Hematopoietic multipotent progenitor cell (in vitro differentiated cells): Measurements from ENCODE around the gene ERBB2. TPM values are rescaled to one million over a fixed set of nuclear protein-coding genes. Genes with fewer than 3 reads are reported as not detected.
"Not testable (repeated sequence)": the region's sequence is repeated elsewhere in the genome, so short reads cannot be mapped to it uniquely, and the experiment has no call there.

Experiments used
- DNase-seq, 3 donors: peaks; one replicate each; pipeline ENCODE4 v3.0.0-alpha.2; 2011 to 2015; ENCODE audit warnings: low read depth in 2 of 3, low spot score in 2 of 3
- total RNA-seq: library from RNA; depleted of rRNA; stranded (reverse); fragments of >200 nt; gene quantifications from one replicate; pipeline ENCODE4 v1.2.3, GENCODE V29; 2012

ERBB2 gene
- total RNA-seq, 1 donor, result 7.5 TPM

- no peak for DNase-seq
Measured at GRCh38 chr17:39719563-39720355, 19.9 kb downstream of the ERBB2 start.

- DNase-seq, result no peak
Measured at GRCh38 chr17:39722104-39722503, 22.2 kb downstream of the ERBB2 start.

GRCh38 chr17:39722965-39723848 is 23.3 kb downstream of the ERBB2 start:
- DNase-seq, result no peak

DNA sequence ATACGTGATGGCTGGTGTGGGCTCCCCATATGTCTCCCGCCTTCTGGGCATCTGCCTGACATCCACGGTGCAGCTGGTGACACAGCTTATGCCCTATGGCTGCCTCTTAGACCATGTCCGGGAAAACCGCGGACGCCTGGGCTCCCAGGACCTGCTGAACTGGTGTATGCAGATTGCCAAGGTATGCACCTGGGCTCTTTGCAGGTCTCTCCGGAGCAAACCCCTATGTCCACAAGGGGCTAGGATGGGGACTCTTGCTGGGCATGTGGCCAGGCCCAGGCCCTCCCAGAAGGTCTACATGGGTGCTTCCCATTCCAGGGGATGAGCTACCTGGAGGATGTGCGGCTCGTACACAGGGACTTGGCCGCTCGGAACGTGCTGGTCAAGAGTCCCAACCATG is 24.9 kb downstream of the ERBB2 start:
- no peak for DNase-seq

DNA sequence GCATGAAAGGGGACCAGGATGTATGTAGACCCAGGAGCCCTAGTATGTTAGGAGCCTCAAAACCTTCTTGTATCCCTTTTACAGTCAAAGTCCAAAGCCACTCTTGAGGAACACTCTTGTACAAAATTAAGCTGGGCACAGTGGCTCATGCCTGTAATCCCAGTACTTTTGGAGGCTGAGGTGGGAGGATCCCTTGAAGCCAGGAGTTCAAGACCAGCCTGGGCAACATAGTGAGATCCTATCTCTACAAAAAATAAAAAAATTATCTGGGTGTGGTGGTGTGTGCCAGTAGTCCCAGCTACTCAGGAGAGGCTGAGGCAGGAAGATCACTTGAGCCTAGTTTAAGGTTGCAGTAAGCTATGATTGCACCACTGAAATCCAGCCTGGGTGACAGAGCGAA is 26.1 kb downstream of the ERBB2 start:
- not testable (repeated sequence) for DNase-seq

DNA sequence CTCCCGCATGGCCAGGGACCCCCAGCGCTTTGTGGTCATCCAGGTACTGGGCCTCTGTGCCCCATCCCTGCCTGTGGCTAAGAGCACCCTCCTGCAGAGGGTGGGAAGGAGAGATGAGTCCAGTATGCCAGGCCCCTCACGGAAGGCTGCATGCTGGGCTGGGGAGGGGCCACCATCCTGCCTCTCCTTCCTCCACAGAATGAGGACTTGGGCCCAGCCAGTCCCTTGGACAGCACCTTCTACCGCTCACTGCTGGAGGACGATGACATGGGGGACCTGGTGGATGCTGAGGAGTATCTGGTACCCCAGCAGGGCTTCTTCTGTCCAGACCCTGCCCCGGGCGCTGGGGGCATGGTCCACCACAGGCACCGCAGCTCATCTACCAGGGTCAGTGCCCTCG is 26.8 kb downstream of the ERBB2 start:
- no peak for DNase-seq

GRCh38 chr17:39727556-39727955 is 27.7 kb downstream of the ERBB2 start:
- no peak for DNase-seq

- no peak for DNase-seq
Measured at GRCh38 chr17:39729280-39729851, 29.5 kb downstream of the ERBB2 start.

DNA sequence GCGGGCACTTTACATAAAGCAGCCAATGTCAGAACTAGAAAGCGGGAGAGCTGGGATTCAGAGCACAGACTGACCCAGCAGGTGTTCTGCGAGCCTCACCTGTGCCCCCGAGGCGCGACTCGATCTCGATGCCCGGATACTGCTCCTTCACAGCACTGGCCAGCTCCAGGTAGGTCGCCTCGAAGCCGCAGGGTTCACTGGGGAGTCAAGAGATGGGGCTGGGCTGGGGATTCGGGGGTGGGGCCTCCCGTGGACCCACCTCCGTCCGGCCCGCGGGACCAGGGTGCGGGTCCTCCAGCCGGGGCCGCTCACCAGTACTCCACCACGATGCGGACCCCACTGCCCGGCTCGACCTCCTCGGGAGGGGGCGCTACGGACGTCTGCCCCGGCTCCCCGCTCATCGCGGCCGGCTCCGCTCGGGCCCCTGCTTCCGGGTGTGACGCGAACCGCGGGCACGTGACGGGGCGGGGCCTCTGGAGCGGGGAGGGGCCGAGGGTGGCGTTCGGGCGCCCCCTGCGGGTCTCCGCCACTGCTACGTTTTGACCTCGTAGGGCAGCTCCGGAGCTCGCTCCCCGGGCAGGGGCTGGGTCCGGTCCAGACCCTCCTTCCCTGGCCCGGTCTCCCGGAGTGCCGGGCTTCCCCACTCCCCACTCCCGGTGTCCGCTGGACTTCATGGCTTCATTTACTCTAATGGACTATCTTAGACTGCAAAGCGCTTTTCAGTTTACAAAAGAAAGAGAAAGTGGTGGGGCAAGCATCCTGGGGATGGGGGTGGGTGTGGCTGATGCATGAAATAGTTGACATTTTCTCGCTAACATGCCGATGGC is 30.4 kb downstream of the ERBB2 start, which contains the start of gene MIEN1:
TSS of gene MIEN1 (minus strand) at position 438 of the 827 bp plus-strand sequence. CDS start at position 401, 37 bp downstream.
- DNase-seq, result peak; percentile 87 to 91 (median 91)

GRCh38 chr17:39732586-39732985 is 32.7 kb downstream of the ERBB2 start:
- DNase-seq, result no peak

DNA sequence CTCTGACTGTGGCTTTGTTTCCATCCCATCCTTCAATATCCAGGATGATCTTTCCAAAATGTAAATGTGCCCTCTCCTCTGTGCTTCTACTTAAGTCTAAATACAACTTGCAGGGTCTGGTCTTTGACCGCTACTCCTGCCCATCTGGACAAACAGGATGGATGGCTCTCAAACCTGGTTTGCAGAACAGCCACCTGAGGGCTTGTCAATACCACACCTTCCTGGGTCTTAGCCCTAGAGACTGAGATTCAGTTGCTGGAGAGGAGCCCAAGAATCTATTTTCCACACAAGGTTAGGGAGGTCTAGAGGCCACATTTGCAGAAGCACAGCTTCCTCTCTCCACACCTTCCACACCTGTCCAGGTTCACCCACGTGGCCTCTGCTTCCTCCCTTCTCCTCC is 36.0 kb downstream of the ERBB2 start:
- no peak for DNase-seq

GRCh38 chr17:39736319-39737165 is 36.7 kb downstream of the ERBB2 start:
- no peak for DNase-seq

DNA sequence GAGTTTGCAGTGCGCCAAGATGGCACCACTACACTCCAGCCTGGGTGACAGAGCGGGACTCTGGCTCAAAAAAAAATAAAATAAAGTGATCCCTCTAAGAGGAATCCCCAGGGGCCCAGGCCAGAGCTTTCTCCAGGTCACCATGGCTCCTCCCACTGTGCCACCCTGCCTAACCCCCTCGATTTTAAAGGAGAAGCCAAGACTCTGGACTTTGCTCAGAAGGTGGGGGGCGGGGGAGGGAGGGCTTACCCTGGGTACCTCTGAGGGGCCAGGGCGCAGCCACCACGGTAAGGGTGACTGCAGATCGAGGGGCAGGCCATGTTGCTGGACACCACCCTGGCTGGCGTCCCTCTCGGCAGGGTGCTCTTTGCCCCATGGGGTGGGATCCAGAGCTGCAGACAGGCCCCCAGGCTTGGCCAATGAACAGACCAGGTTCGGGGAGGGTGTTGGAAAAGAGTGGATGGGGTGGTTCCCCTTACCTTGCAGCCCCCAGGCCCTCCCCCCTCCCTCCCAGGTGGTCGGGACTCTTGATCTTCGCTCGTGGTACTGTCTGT is 37.4 kb downstream of the ERBB2 start:
- DNase-seq, result no peak

- DNase-seq, result no peak
Measured at GRCh38 chr17:39737760-39738567, 38.1 kb downstream of the ERBB2 start, which contains the start of gene GRB7. GRB7 (plus strand) TSS chr17:39737938; CDS start chr17:39742302, 4,364 bp downstream.

DNA sequence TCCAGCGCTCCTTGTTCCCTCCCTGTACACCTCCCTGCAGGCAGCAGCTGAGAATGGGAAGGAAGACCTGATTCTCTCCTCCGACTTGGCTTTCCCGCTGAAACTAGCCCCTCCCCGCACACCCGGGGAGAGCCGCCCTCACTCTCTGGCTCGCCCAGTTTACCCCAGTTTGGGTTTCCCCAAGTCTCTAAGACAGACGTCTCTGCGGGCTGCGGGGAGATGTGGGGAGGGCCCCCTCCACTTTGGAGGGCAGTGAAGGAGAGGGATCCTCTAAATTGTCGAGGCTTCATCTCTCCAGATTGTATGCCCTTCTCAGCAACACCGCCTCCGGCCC is 38.7 kb downstream of the ERBB2 start:
- DNase-seq, result peak in 2 of 3 donors; percentile 20 to 26

GRCh38 chr17:39738983-39739884 is 39.4 kb downstream of the ERBB2 start:
- no peak for DNase-seq

DNA sequence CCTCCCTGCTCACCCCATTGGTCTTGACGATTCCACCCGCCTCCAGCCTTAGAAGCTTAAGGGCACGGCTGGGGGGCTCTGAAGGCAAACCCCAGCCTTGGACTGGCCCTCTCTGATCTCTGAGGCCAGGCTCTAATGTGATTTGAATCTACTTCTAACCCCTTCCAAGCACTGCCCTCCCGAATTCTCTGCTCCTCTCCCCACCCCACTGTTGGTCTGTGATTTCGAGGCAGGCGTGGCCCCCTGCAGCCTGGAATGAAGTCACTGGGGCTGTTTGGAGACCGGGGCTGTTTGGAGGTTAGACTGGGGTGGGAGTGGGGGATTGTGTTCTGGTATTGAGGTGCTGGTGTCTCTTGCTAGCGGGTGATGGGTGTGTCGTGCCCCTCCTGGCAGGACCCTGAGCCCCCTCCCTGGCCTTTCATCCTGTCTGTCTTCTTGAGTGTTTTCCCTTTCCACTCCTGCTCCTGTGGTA is 40.1 kb downstream of the ERBB2 start:
- DNase-seq, result no peak
